PC-9 (cell line): ENCODE data around the gene GAK. TPM values are rescaled to one million over a fixed set of nuclear protein-coding genes. Genes with fewer than 3 reads are reported as not detected.

Source experiments
- BruUV-seq: library from RNA; stranded (reverse); fragments of 400-500 nt; replicated peaks from 2 replicates; lab custom pipeline; 2021; lab: Mats Ljungman, UMichigan
- CTCF ChIA-PET: fragments of 300-600 bp; sonication (Branson Sonifier 250); formaldehyde crosslinking; loops from one replicate; lab custom pipeline; 2022; ENCODE audit warnings: antibody characterized with exemption; lab: Charles Lee
- POLR2A ChIA-PET: fragments of 300-600 bp; sonication (Branson Sonifier 250); formaldehyde crosslinking; loops from one replicate; lab custom pipeline; 2022; ENCODE audit warnings: antibody characterized with exemption; ENCODE audit not compliant: unreplicated experiment; lab: Charles Lee
- DNase-seq, 2 experiments: peaks; one replicate each; pipeline versions ENCODE4 v3.0.0 to v3.0.0-alpha.2; 2015 to 2022; ENCODE audit warnings: mixed read lengths in 1 of 2
- H2AFZ ChIP-seq: fragments of 200-600 bp; sonication (generic); 2 replicates; pipeline ENCODE4 v1.8.1; 2017; ENCODE audit warnings: antibody characterized with exemption
- H3F3A ChIP-seq: fragments of 200-600 bp; sonication (generic); 2 replicates; pipeline ENCODE4 v1.8.1; 2017; ENCODE audit warnings: antibody characterized with exemption, mild to moderate bottlenecking, low read depth; ENCODE audit not compliant: insufficient read depth
- H3K27ac ChIP-seq: fragments of 200-600 bp; sonication (generic); 2 replicates; pipeline ENCODE4 v1.6.1; 2016; ENCODE audit warnings: mixed run types
- H3K27me3 ChIP-seq: fragments of 200-600 bp; sonication (generic); 2 replicates; pipeline ENCODE4 v1.6.1; 2016; ENCODE audit warnings: low read depth, mixed run types; ENCODE audit not compliant: insufficient read depth
- H3K36me3 ChIP-seq: fragments of 200-600 bp; sonication (generic); 2 replicates; pipeline ENCODE4 v1.6.1; 2016; ENCODE audit warnings: low read depth, mixed run types
- H3K4me1 ChIP-seq: fragments of 200-600 bp; sonication (generic); replicated peaks from 2 replicates; pipeline ENCODE4 v1.6.1; 2016; ENCODE audit warnings: mixed run types; ENCODE audit not compliant: insufficient read depth
- H3K4me2 ChIP-seq: fragments of 200-600 bp; sonication (generic); 2 replicates; pipeline ENCODE4 v1.6.1; 2017; ENCODE audit warnings: mixed run types
- H3K4me3 ChIP-seq: fragments of 200-600 bp; sonication (generic); 2 replicates; pipeline ENCODE4 v1.6.1; 2016; ENCODE audit warnings: mixed run types
- H3K79me2 ChIP-seq: fragments of 200-600 bp; sonication (generic); 2 replicates; pipeline ENCODE4 v1.6.1; 2017; ENCODE audit warnings: low read depth, mixed run types
- H3K9me2 ChIP-seq: fragments of 200-600 bp; sonication (generic); 2 replicates; pipeline ENCODE4 v1.8.1; 2017; ENCODE audit warnings: mild to moderate bottlenecking; ENCODE audit not compliant: insufficient read depth
- H3K9me3 ChIP-seq: fragments of 200-600 bp; sonication (generic); 2 replicates; pipeline ENCODE4 v1.8.1; 2016; ENCODE audit warnings: low read depth; ENCODE audit not compliant: insufficient read depth
- H4K20me1 ChIP-seq: fragments of 200-600 bp; sonication (generic); 2 replicates; pipeline ENCODE4 v1.8.1; 2017; ENCODE audit not compliant: insufficient read depth
- EZH2 ChIP-seq: fragments of 200-600 bp; sonication (generic); IDR thresholded peaks from 2 replicates; pipeline ENCODE4 v1.8.0; 2017; ENCODE audit warnings: antibody characterized with exemption, low read depth
- intact Hi-C: fragments of 100-400 bp; cut with micrococcal nuclease; formaldehyde crosslinking; loops from one replicate; pipeline ENCODE4 v1.10.0; 2022; ENCODE audit not compliant: unreplicated experiment
- total RNA-seq: library from RNA; stranded (reverse); gene quantifications from 2 replicates; pipeline ENCODE4 v1.2.3, GENCODE V29; 2021
- TF ChIP-seq, protein P1 (sequence below): fragments of 200-600 bp; sonication (generic); conservative IDR thresholded peaks from 2 replicates; pipeline ENCODE4 v1.6.1; 2017; ENCODE audit warnings: mixed run types, antibody characterized with exemption, mild to moderate bottlenecking, moderate library complexity

The GAK gene
- total RNA-seq, 1 experiment from 2014 or later = 114 TPM

DNA sequence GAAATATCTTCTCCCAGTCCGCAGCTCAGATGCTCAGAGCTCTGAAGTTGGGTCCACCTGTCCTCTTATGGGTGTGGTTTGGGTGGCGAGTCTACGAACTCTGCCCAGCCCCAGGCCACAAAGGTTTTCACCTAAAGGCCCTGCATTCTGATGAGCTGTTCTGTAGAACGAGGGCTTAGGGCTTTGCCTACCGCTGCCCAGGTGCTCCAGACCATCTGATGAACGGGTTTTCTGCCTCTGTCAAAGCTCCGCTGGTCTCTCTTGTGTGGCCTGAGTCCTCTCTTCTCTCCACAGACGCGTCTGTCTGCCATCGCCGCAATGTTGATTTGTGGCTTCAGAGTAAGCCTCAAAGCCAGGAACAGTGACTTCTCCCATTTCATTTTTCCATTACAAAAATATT, 77.8 kb downstream of the GAK start:
- Histone ChIP-seq H3K4me2 (no peak overlapping the region), H3F3A (no peaks in the 10 kb centered on the region), H3K4me1 (no peaks in the 10 kb centered on the region), H2AFZ (no peak overlapping the region), H3K9me3 (no peaks in the 10 kb centered on the region), H3K4me3 (no peak overlapping the region), H3K79me2 (no peaks in the 10 kb centered on the region), H3K27ac (no peak overlapping the region), H4K20me1 (no peaks in the 10 kb centered on the region), H3K9me2 (no peaks in the 10 kb centered on the region), H3K36me3 (no peaks in the 10 kb centered on the region; the same call in 1 of the 2 replicates), H3K27me3 (no peaks in the 10 kb centered on the region)
- DNase-seq = no peak
- ChIA-PET CTCF (no interaction called here), POLR2A (no interaction called here)
- BruUV-seq = no TSS peak
- TF ChIP-seq, protein P1, sequence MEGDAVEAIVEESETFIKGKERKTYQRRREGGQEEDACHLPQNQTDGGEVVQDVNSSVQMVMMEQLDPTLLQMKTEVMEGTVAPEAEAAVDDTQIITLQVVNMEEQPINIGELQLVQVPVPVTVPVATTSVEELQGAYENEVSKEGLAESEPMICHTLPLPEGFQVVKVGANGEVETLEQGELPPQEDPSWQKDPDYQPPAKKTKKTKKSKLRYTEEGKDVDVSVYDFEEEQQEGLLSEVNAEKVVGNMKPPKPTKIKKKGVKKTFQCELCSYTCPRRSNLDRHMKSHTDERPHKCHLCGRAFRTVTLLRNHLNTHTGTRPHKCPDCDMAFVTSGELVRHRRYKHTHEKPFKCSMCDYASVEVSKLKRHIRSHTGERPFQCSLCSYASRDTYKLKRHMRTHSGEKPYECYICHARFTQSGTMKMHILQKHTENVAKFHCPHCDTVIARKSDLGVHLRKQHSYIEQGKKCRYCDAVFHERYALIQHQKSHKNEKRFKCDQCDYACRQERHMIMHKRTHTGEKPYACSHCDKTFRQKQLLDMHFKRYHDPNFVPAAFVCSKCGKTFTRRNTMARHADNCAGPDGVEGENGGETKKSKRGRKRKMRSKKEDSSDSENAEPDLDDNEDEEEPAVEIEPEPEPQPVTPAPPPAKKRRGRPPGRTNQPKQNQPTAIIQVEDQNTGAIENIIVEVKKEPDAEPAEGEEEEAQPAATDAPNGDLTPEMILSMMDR = no peak
- no peak for TF ChIP-seq EZH2
- intact Hi-C loops = no loop called here

DNA sequence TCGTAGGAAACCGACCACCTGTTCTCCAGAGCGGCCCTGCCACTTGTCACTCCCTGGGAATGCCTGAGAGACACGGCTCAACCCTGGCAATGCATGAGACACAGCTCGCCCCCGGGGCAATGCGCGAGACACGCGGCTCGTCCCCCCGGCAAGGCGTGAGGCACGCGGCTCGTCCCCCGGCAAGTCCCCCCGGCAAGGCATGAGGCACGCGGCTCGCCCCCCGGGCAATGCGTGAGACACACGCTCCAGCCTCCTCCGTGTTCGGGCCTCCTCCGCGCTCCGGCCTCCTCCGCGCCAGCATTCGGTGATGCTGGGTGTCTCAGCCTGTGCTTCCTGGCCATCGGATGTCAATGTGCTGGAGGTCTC, 78.7 kb downstream of the GAK start:
- intact Hi-C loops = no loop called here
- POLR2A ChIA-PET = no interaction called here
- no TSS peak for BruUV-seq
- no peak overlapping the region for H3K4me2 ChIP-seq
- CTCF ChIA-PET = no interaction called here
- TF ChIP-seq, protein P1 = no peak
- no peak for TF ChIP-seq EZH2
- H3K9me3 ChIP-seq = no peaks in the 10 kb centered on the region
- H3K27me3 ChIP-seq = no peaks in the 10 kb centered on the region
- no peak overlapping the region for H3K27ac ChIP-seq
- no peaks in the 10 kb centered on the region for H4K20me1 ChIP-seq
- no peaks in the 10 kb centered on the region for H3K79me2 ChIP-seq
- no peak overlapping the region for H3K4me3 ChIP-seq
- no peaks in the 10 kb centered on the region for H3F3A ChIP-seq
- no peak overlapping the region for H2AFZ ChIP-seq
- no peaks in the 10 kb centered on the region for H3K9me2 ChIP-seq
- no peak for DNase-seq
- no peaks in the 10 kb centered on the region for H3K4me1 ChIP-seq
- no peaks in the 10 kb centered on the region; the same call in 1 of the 2 replicates for H3K36me3 ChIP-seq

DNA sequence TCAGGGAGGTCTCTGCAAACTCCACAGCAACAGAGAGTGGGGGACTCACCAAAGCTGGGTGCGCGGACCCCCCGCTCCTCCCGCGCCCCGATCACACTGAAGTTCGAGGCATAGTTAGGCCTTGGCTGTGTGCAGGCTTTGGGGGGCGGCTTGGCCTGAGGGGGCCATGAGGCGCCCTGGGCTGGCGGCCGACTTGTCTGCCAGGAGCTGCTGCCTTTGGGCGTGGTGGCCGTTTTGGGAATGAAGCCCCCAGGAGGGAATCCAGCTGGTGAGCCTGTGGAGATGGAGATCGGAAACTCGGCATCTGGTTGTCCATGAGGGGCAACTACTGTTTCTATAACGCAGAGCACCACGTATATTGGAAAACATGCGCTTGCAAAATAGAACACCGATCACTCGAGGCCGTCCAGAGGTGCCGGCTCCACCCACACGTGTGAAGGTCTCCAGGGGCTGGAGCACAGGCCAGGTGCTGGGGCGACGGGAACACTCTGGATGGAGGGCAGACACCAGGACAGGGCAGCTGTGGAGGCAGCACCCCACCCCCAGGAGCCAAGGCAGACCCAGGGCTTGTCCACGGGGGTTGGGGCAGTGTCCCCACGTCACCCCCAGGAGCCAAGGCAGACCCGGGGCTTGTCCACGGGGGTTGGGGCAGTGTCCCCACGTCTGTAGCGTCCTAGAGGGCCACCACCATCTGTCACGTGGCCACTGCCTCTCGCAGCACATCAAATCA, 80.2 kb downstream of the GAK start:
- intact Hi-C loops = no loop called here
- no peak for DNase-seq
- Histone ChIP-seq H4K20me1 (no peaks in the 10 kb centered on the region), H3F3A (no peaks in the 10 kb centered on the region), H3K27ac (no peak overlapping the region), H3K4me3 (no peak overlapping the region), H3K9me2 (no peaks in the 10 kb centered on the region), H3K36me3 (no peaks in the 10 kb centered on the region), H2AFZ (no peak overlapping the region), H3K27me3 (no peaks in the 10 kb centered on the region), H3K79me2 (no peaks in the 10 kb centered on the region), H3K4me2 (no peak overlapping the region), H3K4me1 (no peaks in the 10 kb centered on the region), H3K9me3 (no peaks in the 10 kb centered on the region)
- ChIA-PET POLR2A (no interaction called here), CTCF (no interaction called here)
- no TSS peak for BruUV-seq
- TF ChIP-seq, protein P1 = no peak
- no peak for TF ChIP-seq EZH2
